Stomach (tissue), 9 donors: ENCODE data around the gene HINFP. TPM values are rescaled to one million over a fixed set of nuclear protein-coding genes. Genes with fewer than 3 reads are reported as not detected.

Source experiments
- DNase-seq, 2 donors: peaks; one replicate each; pipeline versions ENCODE4 v3.0.0 to v3.0.0-alpha.2; 2013 to 2019
- H3K27ac ChIP-seq, 5 donors: fragments of 200-600 bp in 4 of 5; sonication (generic) in 4 of 5; one replicate each; pipeline ENCODE4 v1.5.1; 2013 to 2019; ENCODE audit warnings: mild to moderate bottlenecking in 1 of 5, moderate library complexity in 1 of 5
- H3K27me3 ChIP-seq, 3 donors: fragments of 200-600 bp; sonication (generic); one replicate each; pipeline ENCODE4 v1.5.1; 2017 to 2019; ENCODE audit warnings: mixed run types in 1 of 3
- H3K36me3 ChIP-seq, 4 donors: fragments of 200-600 bp; sonication (generic); 1 replicate in 3 of 4; 2 replicates in 1 of 4; pipeline ENCODE4 v1.5.1; 2016 to 2019
- H3K4me1 ChIP-seq, 4 donors: fragments of 200-600 bp; sonication (generic); one replicate each; pipeline ENCODE4 v1.5.1; 2016 to 2019
- H3K4me3 ChIP-seq, 4 donors: fragments of 200-600 bp; sonication (generic) in 3 of 4; one replicate each; pipeline ENCODE4 v1.5.1; 2016 to 2019; ENCODE audit warnings: mild to moderate bottlenecking in 1 of 4
- H3K9me3 ChIP-seq, 4 donors: fragments of 200-600 bp; sonication (generic); one replicate each; pipeline ENCODE4 v1.5.1; 2016 to 2019
- EP300 ChIP-seq: sonication (generic); formaldehyde crosslinking; IDR thresholded peaks from one replicate; pipeline ENCODE4 v1.6.1; 2017; ENCODE audit warnings: antibody characterized with exemption
- POLR2A ChIP-seq, 4 donors: fragments of 450-650 bp; IDR thresholded peaks; one replicate each; pipeline ENCODE4 v1.6.1; 2016; ENCODE audit warnings: antibody characterized with exemption in 4 of 4, control low read depth in 2 of 4, mild to moderate bottlenecking in 1 of 4, moderate library complexity in 1 of 4
- POLR2AphosphoS5 ChIP-seq, 3 donors: sonication (generic); formaldehyde crosslinking; IDR thresholded peaks; one replicate each; pipeline ENCODE4 v1.6.1; 2016; ENCODE audit warnings: antibody characterized with exemption in 3 of 3
- WGBS, 5 donors: extraction: QIAGEN DNeasy Blood & Tissue Kit in 3 of 5; methylation state at CpG; one replicate each; pipeline versions ENCODE4 v1.1.5 to v1.1.7; 2013 to 2018; 5-methylcytosine and 5-hydroxymethylcytosine counted together
- intact Hi-C: fragments of 100-400 bp; cut with DNase I; formaldehyde crosslinking; loops from one replicate; pipeline ENCODE4 v1.15.1; 2023; ENCODE audit warnings: low total_unique reads
- polyA plus RNA-seq, 3 donors: library from polyadenylated mRNA; stranded (reverse); fragments of 200-250 nt; gene quantifications; one replicate each; pipeline ENCODE4 v1.2.3, GENCODE V29; 2013
- total RNA-seq, 5 donors: library from RNA; depleted of rRNA; stranded (reverse); fragments of >200 nt; gene quantifications; one replicate each; pipeline versions ENCODE4 v1.1.0 to v1.2.3, GENCODE V29; 2014 to 2016
- TF ChIP-seq, protein P1 (sequence below), 7 experiments: fragments of 450-650 bp in 4 of 7; fragments of 200-600 bp in 3 of 7; sonication (generic) in 3 of 7; IDR thresholded peaks; one replicate each; pipeline ENCODE4 v1.5.1; 2016 to 2019; ENCODE audit warnings: antibody characterized with exemption in 7 of 7, control low read depth in 2 of 7, mild to moderate bottlenecking in 1 of 7
- donor health status: healthy with polysubstance abuse.
- donor health status: Bipolar disorder and iron deficiency.
- donor health status: healthy.

The HINFP gene
- total and polyA plus RNA-seq, 8 donors: 9.2 to 80.8 (median 27.5) TPM

DNA sequence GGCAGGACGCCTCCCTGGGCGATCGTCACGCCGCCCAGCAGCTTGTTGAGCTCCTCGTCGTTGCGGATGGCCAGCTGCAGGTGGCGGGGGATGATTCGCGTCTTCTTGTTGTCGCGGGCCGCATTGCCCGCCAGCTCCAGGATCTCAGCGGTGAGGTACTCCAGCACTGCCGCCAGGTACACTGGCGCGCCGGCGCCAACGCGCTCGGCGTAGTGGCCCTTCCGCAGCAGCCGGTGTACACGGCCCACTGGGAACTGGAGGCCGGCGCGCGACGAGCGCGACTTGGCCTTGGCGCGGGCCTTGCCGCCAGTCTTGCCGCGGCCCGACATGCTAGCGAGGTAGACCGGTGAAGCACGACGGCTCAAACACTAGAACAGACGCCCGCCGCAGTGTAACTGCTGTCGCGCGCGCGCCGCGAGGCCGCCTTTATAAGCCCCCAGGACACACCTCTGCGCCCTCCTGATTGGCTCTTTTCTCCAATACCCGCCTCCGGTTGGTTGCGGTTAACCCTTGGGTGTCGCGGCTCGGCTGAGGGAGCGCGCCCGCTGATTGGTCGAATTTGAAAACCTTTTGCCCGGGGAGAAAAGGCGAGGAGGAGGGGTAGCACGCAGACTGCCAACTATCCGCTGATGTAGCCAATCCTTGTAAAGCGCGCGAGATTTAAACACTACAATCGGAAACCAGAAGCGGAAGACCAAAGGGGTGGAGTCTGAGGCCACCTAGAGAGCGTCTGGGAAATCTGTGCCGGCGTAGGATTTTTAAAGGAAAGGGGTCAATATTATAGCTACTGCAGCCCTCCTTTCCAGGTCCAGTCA lies 26.1 kb upstream of the HINFP start:
- H3K27ac ChIP-seq: peak overlapping the region; percentile 91 to 97 (median 94)
- peaks cover 17 to 38% (median 24%) of the 10 kb centered on the region in 4 donors for H3K36me3 ChIP-seq
- no peaks in the 10 kb centered on the region for H3K27me3 ChIP-seq
- WGBS, 5 donors: 0% methylated on average over 57 to 79 of the region's 79 CpGs
- TF ChIP-seq EP300 (no peak), POLR2A (IDR thresholded peaks at IDR 0.05) (peak in 2 of 4 donors; percentile 73 to 97), POLR2AphosphoS5 (IDR thresholded peaks at IDR 0.05) (peak; percentile 73 to 99 (median 99))
- TF ChIP-seq, protein P1, sequence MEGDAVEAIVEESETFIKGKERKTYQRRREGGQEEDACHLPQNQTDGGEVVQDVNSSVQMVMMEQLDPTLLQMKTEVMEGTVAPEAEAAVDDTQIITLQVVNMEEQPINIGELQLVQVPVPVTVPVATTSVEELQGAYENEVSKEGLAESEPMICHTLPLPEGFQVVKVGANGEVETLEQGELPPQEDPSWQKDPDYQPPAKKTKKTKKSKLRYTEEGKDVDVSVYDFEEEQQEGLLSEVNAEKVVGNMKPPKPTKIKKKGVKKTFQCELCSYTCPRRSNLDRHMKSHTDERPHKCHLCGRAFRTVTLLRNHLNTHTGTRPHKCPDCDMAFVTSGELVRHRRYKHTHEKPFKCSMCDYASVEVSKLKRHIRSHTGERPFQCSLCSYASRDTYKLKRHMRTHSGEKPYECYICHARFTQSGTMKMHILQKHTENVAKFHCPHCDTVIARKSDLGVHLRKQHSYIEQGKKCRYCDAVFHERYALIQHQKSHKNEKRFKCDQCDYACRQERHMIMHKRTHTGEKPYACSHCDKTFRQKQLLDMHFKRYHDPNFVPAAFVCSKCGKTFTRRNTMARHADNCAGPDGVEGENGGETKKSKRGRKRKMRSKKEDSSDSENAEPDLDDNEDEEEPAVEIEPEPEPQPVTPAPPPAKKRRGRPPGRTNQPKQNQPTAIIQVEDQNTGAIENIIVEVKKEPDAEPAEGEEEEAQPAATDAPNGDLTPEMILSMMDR (IDR thresholded peaks at IDR 0.05): no peak
- H3K4me1 ChIP-seq: peaks cover 22 to 49% (median 34%) of the 10 kb centered on the region in 4 donors
- peak overlapping the region; percentile 84 to 90 (median 87) for H3K4me3 ChIP-seq
- no peaks in the 10 kb centered on the region for H3K9me3 ChIP-seq
- intact Hi-C loops: no loop called here
- DNase-seq: peak; percentile 99 to 100

DNA sequence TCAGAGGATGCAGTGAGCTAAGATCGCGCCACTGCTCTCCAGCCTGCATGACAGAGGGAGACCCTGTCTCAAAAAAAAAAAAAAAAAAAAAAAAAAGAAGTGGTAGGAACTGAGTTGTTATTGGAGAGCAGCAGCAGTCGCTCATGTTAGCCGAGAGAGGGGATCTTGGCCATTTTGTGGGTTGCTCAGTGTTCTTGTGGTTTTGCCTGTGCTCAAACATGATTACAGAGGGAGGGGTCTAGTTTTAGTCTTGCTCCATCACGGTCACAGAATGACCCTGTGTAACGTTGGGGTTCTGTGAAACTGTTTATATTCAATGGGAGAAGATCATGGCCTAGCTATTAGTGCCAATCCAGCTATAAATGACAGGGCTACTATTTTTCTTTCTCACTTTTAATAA lies 21.7 kb upstream of the HINFP start:
- TF ChIP-seq, protein P1 (IDR thresholded peaks at IDR 0.05): no peak
- TF ChIP-seq POLR2AphosphoS5 (IDR thresholded peaks at IDR 0.05) (no peak), EP300 (no peak), POLR2A (IDR thresholded peaks at IDR 0.05) (no peak)
- peaks cover 20 to 45% (median 36%) of the 10 kb centered on the region in 4 donors for H3K4me1 ChIP-seq
- DNase-seq: no peak
- H3K27me3 ChIP-seq: no peaks in the 10 kb centered on the region
- intact Hi-C loops: no loop called here
- no peaks in the 10 kb centered on the region for H3K9me3 ChIP-seq
- H3K36me3 ChIP-seq: peaks cover 17 to 29% (median 24%) of the 10 kb centered on the region in 4 donors
- 70 to 78% (median 73%) methylated on average over 6 of the region's 6 CpGs for WGBS, 5 donors
- no peak overlapping the region for H3K4me3 ChIP-seq
- H3K27ac ChIP-seq: no peak overlapping the region

GRCh38 chr11:119100246-119100970 lies 21.0 kb upstream of the HINFP start:
- intact Hi-C loops: no loop called here
- peak overlapping the region; percentile 76 to 92 (median 84) for H3K4me3 ChIP-seq
- peak overlapping the region in 4 of 5 donors; percentile 89 to 92 (median 91) for H3K27ac ChIP-seq
- peak in 1 of 2 donors; percentile 49 for DNase-seq
- H3K36me3 ChIP-seq: peaks cover 17 to 29% (median 24%) of the 10 kb centered on the region in 4 donors
- WGBS, 5 donors: 29 to 43% (median 33%) methylated on average over 11 of the region's 11 CpGs
- peaks cover 20 to 45% (median 36%) of the 10 kb centered on the region in 4 donors for H3K4me1 ChIP-seq
- TF ChIP-seq, protein P1 (IDR thresholded peaks at IDR 0.05): peak in 1 of 7 experiments; percentile 29
- no peak for TF ChIP-seq EP300
- TF ChIP-seq POLR2A (IDR thresholded peaks at IDR 0.05): no peak
- no peak for TF ChIP-seq POLR2AphosphoS5 (IDR thresholded peaks at IDR 0.05)
- no peaks in the 10 kb centered on the region for H3K9me3 ChIP-seq
- no peaks in the 10 kb centered on the region for H3K27me3 ChIP-seq

- Histone ChIP-seq H3K36me3 (peaks cover 17 to 27% (median 24%) of the 10 kb centered on the region in 4 donors), H3K27me3 (no peaks in the 10 kb centered on the region), H3K9me3 (no peaks in the 10 kb centered on the region), H3K4me1 (peaks cover 20 to 41% (median 31%) of the 10 kb centered on the region in 4 donors), H3K4me3 (peak overlapping the region; percentile 76 to 92 (median 84)), H3K27ac (peak overlapping the region; percentile 89 to 94 (median 92))
- 1 to 2% (median 1%) methylated on average over 21 to 29 of the region's 29 CpGs for WGBS, 5 donors
- intact Hi-C loops: no loop called here
- DNase-seq: peak in 1 of 2 donors; percentile 34
- no peak for TF ChIP-seq POLR2AphosphoS5 (IDR thresholded peaks at IDR 0.05)
- no peak for TF ChIP-seq EP300
- TF ChIP-seq, protein P1 (IDR thresholded peaks at IDR 0.05): no peak
- no peak for TF ChIP-seq POLR2A (IDR thresholded peaks at IDR 0.05)
These were observed 20.2 kb upstream of the HINFP start for GRCh38 chr11:119100994-119101758.
